ENCODE data around the gene ATP13A1.
"Not testable (repeated sequence)": the region's sequence is repeated elsewhere in the genome, so short reads cannot be mapped to it uniquely, and the experiment has no call there.

Gene ATP13A1

DNA sequence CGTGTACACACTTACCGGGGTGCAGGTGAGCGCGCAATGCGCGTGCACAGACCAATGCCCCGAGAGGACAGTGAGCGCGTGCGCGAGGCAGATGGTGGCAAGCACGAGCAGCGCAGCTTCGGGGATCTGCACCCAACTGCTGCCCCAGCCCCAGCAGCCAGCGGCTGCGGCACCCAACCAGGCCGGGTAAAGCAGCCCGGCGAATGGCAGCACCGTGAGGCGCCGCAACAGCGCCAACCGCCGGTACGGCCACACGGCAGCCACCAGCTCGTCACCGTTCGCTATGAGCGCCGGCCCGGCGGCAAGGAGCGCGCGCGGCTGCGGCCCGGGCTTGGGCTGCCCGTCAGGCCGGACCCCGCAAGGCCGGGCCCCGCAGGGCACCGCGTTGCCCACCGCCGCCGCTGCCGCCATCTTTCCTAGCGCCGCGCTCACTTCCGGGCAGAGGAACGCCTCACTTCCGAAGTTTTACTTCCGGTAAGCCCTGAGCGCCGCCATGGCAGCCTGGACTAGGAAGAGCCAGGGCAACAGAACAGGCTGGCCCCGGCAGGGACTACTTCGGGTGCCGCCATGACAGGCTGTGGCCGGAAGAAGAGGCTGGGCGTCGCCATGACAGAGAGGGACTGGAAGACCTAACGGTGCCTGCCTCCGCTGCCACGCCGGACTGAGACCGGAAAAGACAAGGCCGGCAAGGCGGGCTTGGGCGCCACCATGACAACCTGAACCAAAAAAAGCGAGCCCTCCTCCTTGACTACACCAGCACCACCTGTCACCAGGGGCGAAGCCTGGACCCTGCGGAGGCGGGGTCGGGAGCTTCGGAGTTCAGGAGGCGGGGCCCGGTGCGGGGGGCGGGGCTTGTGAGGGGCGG lies at the start of gene ATP13A1:
Gene ATP13A1, minus strand, starts transcription at position 421 of the 865 bp plus-strand sequence. Its CDS starts 10 bp downstream, at position 411.
- DNase-seq, result peak; percentile 88 to 91

DNA sequence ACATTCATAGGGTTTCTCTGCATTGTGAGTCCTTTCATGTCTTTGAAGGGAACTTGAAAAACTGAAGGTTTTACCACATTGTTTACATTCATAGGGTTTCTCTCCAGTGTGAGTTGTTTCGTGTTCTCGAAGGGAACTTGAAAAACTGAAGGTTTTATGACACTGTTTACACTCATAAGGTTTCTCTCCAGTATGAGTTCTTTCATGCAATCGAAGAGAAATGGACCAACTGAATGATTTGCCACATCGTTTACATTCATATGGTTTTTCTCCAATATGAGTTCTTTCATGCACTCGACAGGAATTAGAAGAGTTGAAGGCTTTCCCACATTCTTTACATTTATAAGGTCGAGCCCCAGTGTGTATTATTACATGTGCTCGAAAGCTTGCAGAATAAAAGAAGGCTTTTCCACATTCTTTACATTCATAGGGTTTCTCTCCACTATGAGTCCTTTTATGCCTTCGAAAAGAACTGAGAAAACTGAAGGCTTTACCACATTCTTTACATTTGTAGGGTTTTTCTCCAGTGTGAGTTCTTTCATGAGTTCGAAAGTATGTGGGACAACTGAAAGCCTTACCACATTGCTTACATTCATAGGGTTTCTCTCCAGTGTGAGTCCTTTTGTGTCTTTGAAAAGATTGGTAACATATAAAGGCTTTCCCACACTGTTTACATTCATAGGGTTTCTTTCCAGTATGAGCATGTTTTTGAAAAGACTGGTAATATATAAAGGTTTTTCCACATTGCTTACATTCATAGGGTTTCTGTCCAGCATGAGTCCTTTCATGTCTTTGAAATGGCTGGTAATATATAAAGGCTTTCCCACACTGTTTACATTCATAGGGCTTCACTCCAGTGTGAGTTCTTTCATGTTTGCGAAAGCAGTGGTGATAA lies 48.7 kb upstream of the ATP13A1 start:
- DNase-seq, result no peak

DNA sequence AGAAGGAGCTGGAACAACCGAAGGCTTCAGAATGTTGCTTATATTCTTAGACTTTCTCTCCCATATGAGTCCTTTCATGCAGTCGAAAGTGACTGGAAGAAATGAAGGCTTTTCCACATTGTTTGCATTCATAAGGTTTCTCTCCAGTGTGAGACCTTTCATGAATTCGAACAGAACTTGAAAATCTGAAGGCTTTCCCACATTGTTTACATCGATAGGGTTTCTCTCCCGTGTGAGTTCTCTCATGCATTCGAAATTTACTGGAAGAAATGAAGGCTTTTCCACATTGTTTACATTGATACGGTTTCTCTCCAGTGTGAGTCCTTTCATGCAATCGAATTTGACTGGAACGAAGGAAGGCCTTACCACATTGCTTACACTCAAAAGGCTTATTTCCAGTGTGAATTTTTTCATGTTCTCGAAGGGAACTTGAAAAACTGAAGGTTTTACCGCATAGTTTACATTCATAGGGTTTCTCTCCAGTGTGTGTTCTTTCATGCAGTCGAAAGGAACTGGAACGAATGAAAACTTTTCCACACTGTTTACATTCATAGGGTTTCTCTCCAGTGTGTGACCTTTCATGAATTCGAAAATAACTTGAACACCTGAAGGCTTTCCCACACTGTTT lies 47.9 kb upstream of the ATP13A1 start:
- DNase-seq, result no peak

DNA sequence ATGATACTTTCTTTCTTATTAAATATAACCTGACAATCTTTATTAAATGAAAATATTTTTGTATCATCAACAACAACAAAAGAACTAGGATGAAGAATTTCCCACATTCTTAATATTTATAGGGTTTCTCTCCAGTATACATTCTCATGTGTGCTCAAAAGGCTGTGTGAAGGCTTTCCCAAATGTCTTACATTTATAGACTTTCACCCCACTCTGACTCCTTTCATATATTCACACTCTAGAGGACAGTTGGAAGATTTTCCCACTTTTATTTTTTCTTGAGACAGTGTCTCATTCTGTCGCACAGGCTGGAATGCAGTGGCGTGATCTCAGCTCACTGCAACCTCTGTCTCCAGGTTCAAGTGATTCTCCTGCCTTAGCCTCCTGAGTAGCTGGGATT lies 47.0 kb upstream of the ATP13A1 start:
- DNase-seq, result no peak

DNA sequence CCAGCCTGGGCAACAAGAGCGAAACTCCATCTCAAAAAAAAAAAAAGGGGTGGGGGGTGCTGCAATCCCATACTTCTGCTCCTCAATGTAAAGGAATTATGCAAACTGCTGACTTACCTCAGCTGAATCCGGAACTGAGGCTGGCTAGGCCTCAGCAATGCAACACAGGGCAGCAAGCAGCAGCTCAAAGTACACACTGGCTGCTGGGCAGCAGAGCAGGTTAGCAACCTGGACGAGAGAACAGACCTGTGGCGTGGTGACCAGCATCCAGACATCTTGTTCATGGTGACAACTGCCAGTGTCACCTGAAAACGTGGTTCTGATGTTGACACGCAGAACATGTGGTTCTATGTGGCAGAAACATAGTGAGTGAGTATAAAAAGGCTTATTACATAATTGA lies 41.4 kb upstream of the ATP13A1 start:
- DNase-seq, result no peak

DNA sequence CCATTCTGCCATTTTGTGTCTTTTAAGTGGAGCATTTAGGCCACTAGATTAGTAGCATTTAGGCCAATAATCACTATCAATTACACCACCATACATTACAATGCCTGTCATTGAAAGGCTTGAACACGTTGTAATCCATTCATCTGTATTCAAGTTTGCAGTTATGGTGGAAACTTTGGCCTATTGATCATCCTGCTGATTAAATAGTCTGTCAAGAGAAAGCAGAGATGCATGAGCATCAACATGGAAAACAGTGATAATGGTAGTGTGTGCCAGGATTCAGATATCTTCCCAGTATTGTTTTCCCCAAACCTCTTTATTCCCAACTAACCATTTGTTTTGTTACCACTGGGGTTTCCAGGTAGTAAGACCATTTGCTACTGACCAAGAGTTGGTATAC lies 37.0 kb upstream of the ATP13A1 start:
- DNase-seq, result not testable (repeated sequence)

DNA sequence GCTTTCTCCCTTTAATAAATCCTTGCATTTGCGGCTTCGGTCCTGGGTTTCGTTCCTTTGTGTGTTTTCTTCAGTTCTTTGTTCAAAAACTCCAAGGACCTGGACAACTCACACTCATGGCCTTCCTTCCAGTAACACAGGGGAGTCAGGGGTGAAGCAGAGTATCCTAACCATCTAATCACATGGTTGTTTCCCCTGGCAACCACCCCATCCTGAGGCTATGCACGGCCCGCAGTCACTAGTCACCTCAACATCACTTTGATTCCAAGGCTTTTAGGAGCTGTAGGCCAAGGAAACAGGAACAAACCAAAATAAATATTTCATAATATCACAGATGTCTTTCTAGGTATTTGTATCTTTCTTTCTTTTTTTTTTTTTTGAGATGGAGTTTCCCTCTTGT lies 34.1 kb upstream of the ATP13A1 start:
- DNase-seq, result no peak

DNA sequence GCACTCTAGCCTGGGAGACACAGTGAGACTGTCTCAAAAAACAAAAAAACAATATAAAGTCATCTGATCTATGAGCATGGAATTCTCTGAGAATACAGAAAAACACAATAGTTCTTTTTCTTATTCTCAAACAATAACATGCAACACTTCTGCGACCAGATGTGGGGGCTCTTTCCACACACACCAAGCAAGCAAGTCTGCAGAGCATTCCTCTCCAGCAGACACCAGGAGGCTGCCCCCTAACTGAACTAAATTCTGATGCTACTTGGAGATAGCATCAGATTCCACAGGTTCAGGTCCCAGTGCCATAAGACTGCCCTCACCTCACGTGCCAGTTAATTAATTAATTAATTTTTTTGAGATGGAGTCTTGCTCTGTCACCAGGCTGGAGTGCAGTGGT lies 32.9 kb upstream of the ATP13A1 start:
- no peak for DNase-seq

DNA sequence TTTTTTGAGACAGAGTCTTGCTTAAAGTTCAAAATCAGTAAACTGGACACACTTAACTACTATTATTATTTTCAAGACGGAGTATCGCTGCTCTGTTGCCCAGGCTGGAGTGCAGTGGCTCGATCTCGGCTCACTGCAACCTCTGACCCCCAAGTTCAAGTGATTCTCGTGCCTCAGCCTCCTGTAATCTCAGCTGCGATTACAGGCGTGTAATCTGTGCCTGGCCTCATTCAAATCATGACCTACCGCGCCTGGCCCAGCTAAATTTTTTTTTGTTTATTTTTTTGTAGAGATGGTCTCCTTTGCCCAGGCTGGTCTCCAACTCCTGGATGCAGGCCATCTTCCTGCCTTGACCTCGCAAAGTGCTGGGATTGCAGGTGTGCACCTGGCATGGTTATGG lies 28.2 kb upstream of the ATP13A1 start:
- no peak for DNase-seq

DNA sequence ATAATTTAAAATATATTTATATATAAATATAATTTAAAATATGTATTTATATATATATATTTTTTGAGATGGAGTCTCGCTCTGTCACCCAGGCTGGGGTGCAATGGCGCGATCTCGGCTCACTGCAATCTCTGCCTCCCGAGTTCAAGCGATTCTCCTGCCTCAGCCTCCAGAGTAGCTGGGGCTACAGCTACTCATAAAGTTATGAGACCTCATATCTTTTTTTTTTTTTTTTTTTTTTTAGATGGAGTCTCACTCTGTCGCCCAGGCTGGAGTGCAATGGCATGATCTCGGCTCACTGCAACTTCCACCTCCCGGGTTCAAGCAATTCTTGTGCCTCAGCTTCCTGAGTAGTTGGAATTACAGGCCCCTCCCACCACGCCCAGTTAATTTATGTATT lies 25.5 kb upstream of the ATP13A1 start:
- not testable (repeated sequence) for DNase-seq

DNA sequence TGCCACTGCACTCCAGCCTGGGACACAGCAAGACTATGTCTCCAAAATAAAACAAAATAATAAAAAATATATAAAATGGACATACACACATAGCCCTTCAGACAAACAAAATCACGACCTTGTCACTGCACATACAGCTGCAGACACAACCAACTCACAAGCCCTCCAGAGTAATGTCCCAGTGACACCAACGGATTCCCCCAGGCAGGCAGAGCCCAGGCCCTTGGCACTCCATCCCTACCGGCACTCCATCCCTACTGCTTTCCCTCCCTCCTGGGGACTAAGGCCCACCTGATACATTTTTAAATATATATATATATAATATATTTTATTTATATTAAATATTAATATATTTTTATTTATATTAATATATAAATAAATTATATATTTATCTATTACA lies 23.6 kb upstream of the ATP13A1 start:
- no peak for DNase-seq

DNA sequence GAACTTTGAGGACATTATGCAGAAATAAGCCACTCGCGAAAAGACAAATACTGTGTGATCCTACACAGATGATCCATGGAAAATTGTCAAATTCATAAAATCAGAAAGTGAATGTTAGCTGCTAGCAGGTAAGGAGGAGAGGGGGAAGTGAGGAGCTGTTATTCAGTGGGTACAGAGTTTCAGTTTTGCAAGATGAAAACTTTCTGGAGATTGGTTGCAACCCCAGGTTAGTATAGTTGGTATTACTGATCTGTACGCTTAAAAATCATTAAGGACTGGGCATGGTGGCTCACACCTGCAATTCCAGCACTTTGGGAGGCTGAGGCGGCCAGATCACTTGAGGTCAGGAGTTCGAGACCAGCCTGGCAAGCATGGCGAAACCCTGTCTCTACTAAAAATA lies 23.1 kb upstream of the ATP13A1 start:
- no peak for DNase-seq

DNA sequence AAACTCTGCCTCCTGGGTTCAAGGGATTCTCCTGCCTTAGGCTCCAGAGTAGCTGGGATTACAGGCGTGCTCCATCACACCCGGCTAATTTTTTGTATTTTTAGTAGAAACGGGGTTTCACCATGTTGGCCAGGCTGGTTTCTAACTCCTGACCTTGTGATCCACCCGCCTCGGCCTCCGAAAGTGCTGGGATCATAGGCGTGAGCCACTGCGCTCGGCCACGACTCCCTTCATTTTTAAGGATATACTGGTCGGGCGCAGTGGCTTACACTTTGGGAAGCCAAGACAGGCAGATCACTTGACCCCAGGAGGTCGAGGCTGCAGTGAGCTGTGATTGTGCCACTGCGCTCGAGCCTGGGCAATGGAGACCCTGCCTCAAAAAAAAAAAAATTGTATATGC lies 22.6 kb upstream of the ATP13A1 start:
- DNase-seq, result not testable (repeated sequence)

DNA sequence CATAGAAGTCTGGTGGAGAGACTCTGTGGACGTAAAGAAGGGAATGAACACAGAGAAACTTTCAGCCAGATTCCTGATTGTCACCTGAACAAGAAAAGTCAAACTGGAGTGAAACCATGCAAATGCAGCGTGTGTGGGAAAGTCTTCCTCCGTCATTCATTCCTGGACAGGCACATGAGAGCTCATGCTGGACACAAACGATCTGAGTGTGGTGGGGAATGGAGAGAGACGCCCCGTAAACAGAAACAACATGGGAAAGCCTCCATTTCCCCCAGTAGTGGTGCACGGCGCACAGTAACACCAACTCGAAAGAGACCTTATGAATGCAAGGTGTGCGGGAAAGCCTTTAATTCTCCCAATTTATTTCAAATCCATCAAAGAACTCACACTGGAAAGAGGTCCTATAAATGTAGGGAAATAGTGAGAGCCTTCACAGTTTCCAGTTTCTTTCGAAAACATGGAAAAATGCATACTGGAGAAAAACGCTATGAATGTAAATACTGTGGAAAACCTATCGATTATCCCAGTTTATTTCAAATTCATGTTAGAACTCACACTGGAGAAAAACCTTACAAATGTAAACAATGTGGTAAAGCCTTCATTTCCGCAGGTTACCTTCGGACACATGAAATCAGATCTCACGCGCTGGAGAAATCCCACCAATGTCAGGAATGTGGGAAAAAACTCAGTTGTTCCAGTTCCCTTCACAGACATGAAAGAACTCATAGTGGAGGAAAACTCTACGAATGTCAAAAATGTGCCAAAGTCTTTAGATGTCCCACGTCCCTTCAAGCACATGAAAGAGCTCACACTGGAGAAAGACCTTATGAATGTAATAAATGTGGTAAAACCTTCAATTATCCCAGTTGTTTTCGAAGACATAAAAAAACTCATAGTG lies 15.9 kb upstream of the ATP13A1 start:
- no peak for DNase-seq

DNA sequence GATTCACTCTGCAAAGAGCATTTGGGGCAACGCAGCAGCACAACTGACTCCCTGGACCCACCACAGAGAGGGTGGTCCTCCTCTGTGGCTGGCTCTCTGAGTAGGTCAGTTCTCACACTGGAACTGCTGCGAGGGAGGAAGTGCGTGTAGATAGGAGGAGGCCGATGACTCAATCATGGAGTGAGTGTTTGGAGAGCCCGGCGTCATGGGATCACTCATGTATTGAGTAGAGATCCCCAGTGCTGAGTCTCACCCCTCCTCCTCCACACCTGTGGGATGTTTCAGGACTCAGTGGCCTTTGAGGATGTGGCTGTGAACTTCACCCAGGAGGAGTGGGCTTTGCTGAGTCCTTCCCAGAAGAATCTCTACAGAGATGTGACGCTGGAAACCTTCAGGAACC lies 14.1 kb upstream of the ATP13A1 start:
- DNase-seq, result no peak

DNA sequence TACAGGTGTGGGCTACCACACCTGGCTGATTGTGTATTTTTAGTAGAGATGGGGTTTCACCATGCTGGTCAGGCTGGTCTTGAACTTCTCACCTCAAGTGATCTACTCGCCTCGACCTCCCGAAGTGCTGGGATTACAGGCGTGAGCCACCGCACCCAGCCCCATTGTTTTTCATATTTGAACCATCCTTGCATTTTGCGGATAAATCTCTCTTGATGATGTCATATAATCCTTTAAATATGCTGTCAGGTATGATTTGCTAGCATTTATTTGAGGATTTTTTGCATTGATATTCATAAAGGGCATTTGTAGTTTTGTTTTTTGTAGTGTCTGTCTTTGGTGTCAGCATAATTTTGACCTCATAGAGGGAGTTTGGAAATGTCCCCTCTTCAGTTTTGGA lies 10.8 kb upstream of the ATP13A1 start:
- no peak for DNase-seq

DNA sequence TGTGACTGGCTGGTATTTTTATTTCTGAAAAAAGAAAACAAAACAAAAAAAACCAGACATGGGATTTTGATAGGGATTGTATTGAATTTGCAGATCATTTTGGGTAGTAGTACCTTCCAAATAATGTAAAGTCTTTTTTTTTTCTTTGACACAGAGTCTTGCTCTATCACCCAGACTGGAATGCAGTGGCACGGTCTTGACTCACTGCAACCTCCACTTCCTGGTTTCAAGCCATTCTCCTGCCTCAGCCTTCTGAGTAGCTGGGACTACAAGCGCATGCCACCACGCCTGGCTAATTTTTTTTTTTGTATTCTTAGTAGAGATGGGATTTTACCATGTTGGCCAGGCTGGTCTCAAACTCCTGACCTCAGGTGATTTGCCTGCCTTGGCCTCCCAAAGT lies 9.3 kb upstream of the ATP13A1 start:
- no peak for DNase-seq

DNA sequence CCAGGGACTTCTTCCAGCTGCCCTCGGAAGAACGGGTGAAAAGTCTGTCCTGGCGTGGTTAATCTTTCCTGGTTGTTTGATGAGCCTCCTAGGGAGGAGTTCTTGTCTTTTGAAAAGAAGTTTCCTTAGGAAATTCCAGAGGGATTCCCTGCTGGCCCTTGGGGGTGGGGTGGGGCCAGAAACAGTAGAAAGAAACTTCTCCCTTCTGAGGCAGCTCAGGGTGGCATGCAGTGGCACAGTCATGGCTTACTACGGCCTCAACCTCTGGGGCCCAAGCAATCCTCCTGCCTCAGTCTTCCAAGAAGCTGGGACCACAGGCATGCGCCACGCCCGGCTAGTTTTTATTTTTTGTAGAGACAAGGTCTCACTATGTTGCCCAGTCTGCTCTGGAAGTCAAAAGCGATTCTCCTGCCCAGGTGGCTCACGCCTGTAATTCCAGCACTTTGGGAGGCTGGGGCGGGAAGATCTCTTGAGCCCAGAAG lies 6.6 kb upstream of the ATP13A1 start:
- DNase-seq, result no peak

DNA sequence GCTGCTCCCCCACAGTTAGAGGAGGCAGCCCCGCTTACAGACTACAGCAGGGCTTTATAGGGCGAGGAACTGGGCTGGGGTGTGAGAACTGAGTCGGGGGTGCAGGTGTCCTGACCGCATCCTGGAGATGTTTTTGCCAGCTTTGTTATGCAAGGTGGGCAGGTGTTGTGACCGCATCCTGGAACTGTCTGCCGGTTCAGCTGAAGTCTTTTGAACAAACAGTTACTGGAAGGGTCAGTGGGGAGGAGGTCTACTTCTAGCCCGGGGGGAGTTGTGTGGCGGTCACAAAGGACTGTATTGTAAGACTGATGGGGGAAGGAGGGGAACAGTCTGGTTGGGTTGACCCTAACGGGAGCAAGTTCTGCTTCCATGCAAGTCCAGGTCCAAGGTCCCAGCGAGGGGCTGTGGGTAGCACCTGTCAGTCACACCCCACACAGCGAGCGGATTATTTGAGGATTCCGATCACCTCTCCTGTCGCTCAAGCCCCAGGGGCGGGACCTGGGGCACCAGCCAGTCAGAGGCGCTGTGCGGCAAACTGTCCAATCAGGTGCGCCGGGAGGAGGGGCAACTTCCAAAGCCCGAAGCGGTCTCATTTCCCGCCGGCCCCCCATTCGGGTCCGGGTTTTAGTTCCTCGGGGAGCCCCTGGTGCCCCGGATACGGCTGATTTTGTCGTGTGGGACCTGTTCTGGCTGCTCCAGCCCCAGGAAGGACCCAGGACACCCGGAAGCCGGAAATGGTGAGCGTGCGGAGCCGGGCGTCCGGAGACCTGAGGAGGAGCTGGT lies 4.9 kb upstream of the ATP13A1 start, which contains the start of gene ZNF101:
Gene ZNF101, plus strand, starts transcription at position 610 of the 783 bp plus-strand sequence. Its CDS starts 125 bp downstream, at position 735.
- peak; percentile 65 to 77 for DNase-seq

DNA sequence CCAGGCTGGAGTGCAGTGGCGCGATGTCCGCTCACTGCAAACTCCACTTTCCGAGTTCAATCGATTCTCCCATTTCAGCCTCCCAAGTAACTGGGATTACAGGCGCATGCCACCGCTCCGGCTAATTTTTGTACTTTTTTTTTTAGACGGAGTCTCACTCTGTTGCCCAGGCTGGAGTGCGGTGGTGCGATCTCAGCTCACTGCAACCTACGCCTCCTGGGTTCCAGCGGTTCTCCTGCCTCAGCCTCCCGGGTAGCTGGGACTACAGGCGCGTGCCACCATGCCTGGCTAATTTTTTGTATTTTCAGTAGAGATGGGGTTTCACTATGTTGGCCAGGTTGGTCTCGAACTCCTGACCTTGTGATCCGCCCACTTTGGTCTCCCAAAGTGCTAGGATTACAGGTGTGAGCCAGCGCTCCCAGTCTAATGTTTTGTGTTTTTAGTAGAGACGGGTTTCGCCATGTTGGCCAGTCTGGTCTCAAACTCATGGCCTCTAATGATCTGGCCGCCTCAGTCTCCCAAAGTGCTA lies 2.0 kb upstream of the ATP13A1 start:
- not testable (repeated sequence) for DNase-seq

DNA sequence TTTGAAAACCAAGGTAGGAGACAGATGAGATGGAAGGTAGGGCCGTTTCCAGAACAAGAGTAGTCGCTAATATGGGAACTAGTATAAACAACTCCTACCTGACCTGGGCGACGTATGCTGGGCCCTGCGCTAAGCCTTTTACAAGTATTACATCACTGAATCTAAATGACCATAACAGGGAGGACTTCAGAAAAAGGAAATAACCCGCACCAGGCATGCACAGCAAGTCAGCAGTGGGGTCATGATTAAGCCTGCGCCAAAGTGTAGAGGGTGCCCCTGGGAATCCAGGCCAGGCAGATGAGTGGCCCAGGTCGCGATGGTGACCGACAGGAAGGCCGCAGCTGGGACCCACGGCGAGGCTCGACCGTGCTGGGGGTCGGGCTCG lies 613 bp downstream of the ATP13A1 start:
- DNase-seq, result no peak

Data from NCI-H1930 (cell line).